VCaP (cell line): ENCODE results near the gene KIAA2012.

Experiments used
- H3K27ac ChIP-seq: fragments of 450-650 bp; 2 replicates; pipeline ENCODE4 v1.5.1; 2017
- CTCF ChIP-seq: fragments of 450-650 bp; conservative IDR thresholded peaks from 2 replicates; pipeline ENCODE4 v1.5.1; 2017; ENCODE audit warnings: mild to moderate bottlenecking, moderate library complexity

KIAA2012 gene

GRCh38 chr2:202072737-202073401 lies at the start of gene KIAA2012:
KIAA2012 (plus strand) TSS chr2:202073255; CDS start chr2:202073628, 373 bp downstream.
- no peak within 1 kb of the TSS for H3K27ac ChIP-seq
- TF ChIP-seq CTCF, result no peak

GRCh38 chr2:202023904-202024266 lies 49.2 kb upstream of the KIAA2012 start:
- no peak overlapping the region for H3K27ac ChIP-seq
- no peak for TF ChIP-seq CTCF

GRCh38 chr2:202024871-202025270 lies 48.2 kb upstream of the KIAA2012 start:
- H3K27ac ChIP-seq, result no peak overlapping the region
- no peak for TF ChIP-seq CTCF

- H3K27ac ChIP-seq, result no peak overlapping the region
- TF ChIP-seq CTCF, result no peak
These were observed 47.2 kb upstream of the KIAA2012 start for GRCh38 chr2:202025816-202026215.

GRCh38 chr2:202026507-202026906 lies 46.5 kb upstream of the KIAA2012 start:
- no peak for TF ChIP-seq CTCF
- no peak overlapping the region for H3K27ac ChIP-seq

GRCh38 chr2:202030691-202031090 lies 42.4 kb upstream of the KIAA2012 start:
- H3K27ac ChIP-seq, result no peak overlapping the region
- TF ChIP-seq CTCF, result no peak

- no peak for TF ChIP-seq CTCF
- H3K27ac ChIP-seq, result no peak overlapping the region
These were observed 41.7 kb upstream of the KIAA2012 start for GRCh38 chr2:202031246-202031951.
